ENCODE measurements around the gene CLCA4. TPM values are rescaled to one million over a fixed set of nuclear protein-coding genes. Genes with fewer than 3 reads are reported as not detected.

CLCA4 gene
- total RNA-seq, 3 donors from 2014 or later, result 1,343 to 2,522 (median 1,448) TPM

DNA sequence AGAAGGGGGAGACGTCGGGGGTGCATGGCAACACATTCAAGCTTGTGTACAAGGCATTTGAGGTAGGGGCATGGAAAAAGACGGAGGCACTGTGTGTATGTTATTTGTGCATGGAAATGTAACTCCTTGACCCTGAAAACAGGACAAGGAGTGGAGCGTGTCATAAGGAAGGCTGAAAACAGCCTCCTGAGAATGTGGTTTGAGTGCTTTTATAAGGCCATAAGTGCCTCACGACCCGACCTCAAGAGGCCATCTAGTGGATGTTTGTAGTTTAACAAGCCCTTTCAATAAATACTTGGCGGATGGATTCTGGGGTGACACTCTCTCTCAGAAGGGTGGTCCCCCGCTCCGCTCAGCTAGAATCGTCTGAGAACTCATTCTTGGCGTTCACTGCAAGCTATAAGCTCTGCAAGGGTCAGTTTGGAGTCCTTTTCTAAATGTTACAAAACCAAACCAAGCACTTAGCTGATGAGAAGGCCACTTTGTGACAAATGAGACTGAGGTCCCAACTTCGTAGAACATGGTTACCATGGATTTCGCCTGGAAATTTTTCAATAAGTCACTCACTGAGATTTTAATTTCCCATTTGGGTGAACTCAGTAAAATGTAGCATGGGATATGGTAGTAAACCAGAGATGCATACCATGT, 38.8 kb upstream of the CLCA4 start:
- no peak overlapping the region for H3K4me3 ChIP-seq
- no peaks in the 10 kb centered on the region for H3K4me1 ChIP-seq (ENCODE audit: low read depth)
- H3K9me3 ChIP-seq, result no peaks in the 10 kb centered on the region
- intact Hi-C loops (cut with DNase I, micrococcal nuclease), result loop anchor here (5.0 to 10.0 kb wide), 3 partner anchors 36 to 187 kb away; no protein-coding TSS in a partner anchor
- TF ChIP-seq, protein P1, sequence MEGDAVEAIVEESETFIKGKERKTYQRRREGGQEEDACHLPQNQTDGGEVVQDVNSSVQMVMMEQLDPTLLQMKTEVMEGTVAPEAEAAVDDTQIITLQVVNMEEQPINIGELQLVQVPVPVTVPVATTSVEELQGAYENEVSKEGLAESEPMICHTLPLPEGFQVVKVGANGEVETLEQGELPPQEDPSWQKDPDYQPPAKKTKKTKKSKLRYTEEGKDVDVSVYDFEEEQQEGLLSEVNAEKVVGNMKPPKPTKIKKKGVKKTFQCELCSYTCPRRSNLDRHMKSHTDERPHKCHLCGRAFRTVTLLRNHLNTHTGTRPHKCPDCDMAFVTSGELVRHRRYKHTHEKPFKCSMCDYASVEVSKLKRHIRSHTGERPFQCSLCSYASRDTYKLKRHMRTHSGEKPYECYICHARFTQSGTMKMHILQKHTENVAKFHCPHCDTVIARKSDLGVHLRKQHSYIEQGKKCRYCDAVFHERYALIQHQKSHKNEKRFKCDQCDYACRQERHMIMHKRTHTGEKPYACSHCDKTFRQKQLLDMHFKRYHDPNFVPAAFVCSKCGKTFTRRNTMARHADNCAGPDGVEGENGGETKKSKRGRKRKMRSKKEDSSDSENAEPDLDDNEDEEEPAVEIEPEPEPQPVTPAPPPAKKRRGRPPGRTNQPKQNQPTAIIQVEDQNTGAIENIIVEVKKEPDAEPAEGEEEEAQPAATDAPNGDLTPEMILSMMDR (IDR thresholded peaks at IDR 0.05), result peak; percentile 23
- peak; percentile 55 for ATAC-seq
- DNase-seq, result no peak
- H3K36me3 ChIP-seq (ENCODE audit: low read depth), result no peaks in the 10 kb centered on the region

DNA sequence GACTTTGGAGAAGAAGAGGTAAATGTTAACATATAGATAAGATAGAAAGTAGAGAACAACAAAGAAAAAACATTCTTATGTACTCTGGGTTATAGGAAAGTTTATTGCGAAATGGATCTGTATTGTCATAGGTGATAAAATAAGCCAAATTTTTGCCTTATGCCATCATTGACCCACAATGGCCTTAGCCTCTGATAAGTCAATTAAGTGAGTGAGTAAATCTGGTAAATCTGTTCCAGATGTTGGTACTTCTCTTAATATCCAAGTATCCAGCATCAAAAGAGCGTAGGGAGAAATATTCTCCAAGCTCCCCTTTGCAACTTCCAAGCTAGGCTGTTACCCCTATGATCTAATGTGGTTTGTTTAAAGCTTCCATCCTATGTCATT, 38.3 kb upstream of the CLCA4 start:
- intact Hi-C loops (cut with DNase I, micrococcal nuclease), result loop anchor here (5.0 to 10.0 kb wide), 3 partner anchors 36 to 186 kb away; no protein-coding TSS in a partner anchor
- no peak overlapping the region for H3K4me3 ChIP-seq
- TF ChIP-seq, protein P1 (IDR thresholded peaks at IDR 0.05), result no peak
- no peaks in the 10 kb centered on the region for H3K36me3 ChIP-seq (ENCODE audit: low read depth)
- no peak for DNase-seq
- H3K4me1 ChIP-seq (ENCODE audit: low read depth), result no peaks in the 10 kb centered on the region
- no peak for ATAC-seq
- H3K9me3 ChIP-seq, result no peaks in the 10 kb centered on the region

DNA sequence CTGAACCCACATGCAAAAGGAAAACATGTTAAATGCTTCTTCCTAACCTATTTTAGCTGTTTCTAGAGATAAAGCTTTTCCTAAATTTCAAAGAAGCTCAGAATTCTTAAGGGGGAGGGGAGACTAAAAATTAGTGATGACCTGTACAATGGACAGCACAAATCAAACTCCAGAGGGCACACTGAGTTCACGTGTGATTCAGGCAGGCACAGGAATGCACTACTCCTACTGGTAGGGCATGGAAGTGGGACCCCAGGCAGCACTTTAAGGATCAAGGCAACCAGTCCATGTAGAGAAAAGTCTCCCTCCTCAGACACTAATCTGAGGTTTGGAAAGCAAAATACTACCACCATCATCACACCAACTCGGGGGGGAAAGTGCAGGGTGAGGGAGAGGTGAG, 31.3 kb upstream of the CLCA4 start:
- ATAC-seq, result peak; percentile 68
- Histone ChIP-seq H3K9me3 (no peaks in the 10 kb centered on the region), H3K4me3 (no peak overlapping the region), H3K36me3 (ENCODE audit: low read depth) (no peaks in the 10 kb centered on the region), H3K4me1 (ENCODE audit: low read depth) (no peaks in the 10 kb centered on the region)
- DNase-seq, result peak in 1 of 3 donors; percentile 60
- intact Hi-C loops (cut with DNase I, micrococcal nuclease), result no loop called here
- TF ChIP-seq, protein P1 (IDR thresholded peaks at IDR 0.05), result no peak

DNA sequence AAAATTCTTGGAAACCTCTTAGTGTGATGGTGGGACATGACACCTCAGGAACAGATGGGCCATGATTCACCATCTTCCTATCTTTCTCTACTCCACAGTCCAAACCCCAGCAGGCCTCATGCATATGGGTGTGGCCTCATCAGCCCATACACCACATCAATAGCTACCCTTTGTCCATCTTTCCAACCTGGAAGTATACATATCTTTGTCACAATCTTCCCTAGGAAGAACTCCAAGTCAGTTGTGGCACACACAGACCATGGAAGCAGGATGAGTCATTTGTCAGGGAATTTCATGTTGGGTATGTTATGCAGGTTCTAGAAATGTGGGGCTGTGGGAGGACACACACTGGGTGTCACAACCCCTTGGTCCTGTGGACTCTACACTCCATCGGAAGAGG, 30.5 kb upstream of the CLCA4 start:
- no peaks in the 10 kb centered on the region for H3K4me1 ChIP-seq (ENCODE audit: low read depth)
- TF ChIP-seq, protein P1 (IDR thresholded peaks at IDR 0.05), result no peak
- H3K4me3 ChIP-seq, result no peak overlapping the region
- intact Hi-C loops (cut with DNase I, micrococcal nuclease), result no loop called here
- DNase-seq (no peak), ATAC-seq (peak; percentile 26)
- no peaks in the 10 kb centered on the region for H3K36me3 ChIP-seq (ENCODE audit: low read depth)
- H3K9me3 ChIP-seq, result no peaks in the 10 kb centered on the region

DNA sequence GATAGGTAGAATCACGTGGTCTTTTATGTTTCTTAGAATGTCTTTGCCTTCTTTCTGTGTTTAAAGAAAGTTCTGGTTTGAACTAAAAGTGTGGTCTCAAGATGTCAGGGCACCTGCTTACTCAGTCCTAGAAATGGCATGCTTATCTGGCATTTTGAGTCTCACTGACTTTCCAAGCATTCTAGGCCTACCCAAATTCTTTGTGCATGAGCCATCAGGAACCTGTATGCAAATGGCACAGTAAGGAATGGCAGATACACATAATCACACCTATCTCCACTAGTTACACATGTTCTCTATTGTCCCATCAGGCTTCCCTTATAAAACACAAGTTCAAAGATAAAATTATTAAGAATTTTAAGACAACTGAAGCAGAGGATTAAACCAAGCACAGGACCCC, 29.5 kb upstream of the CLCA4 start:
- TF ChIP-seq, protein P1 (IDR thresholded peaks at IDR 0.05), result no peak

More for the DNA sequence above, 29.5 kb upstream of the CLCA4 start:
- H3K4me3 ChIP-seq, result no peak overlapping the region
- DNase-seq (no peak), ATAC-seq (peak; percentile 55)
- H3K36me3 ChIP-seq (ENCODE audit: low read depth), result no peaks in the 10 kb centered on the region
- no peaks in the 10 kb centered on the region for H3K9me3 ChIP-seq
- intact Hi-C loops (cut with DNase I, micrococcal nuclease), result no loop called here
- no peaks in the 10 kb centered on the region for H3K4me1 ChIP-seq (ENCODE audit: low read depth)
